Right lobe of liver (tissue), 6 donors: ENCODE measurements around the gene HINT2. TPM values are rescaled to one million over a fixed set of nuclear protein-coding genes. Genes with fewer than 3 reads are reported as not detected.

Experiments used
- ATAC-seq, 4 donors: fragments of 200-7000 bp; cut with Tn5 transposase; one replicate each; pipeline ENCODE4 v1.9.1; 2020; ENCODE audit warnings: mild to moderate bottlenecking in 4 of 4, moderate library complexity in 4 of 4
- DNase-seq, 3 donors: peaks; one replicate each; pipeline ENCODE4 v3.0.0-alpha.2; 2020
- H3K27ac ChIP-seq, 3 donors: fragments of 200-600 bp; one replicate each; pipeline ENCODE4 v1.8.0; 2022
- H3K27me3 ChIP-seq, 2 donors: fragments of 200-600 bp; one replicate each; pipeline ENCODE4 v1.8.0; 2022
- H3K36me3 ChIP-seq, 4 donors: fragments of 200-600 bp; sonication (generic) in 1 of 4; one replicate each; pipeline versions ENCODE4 v1.5.1 to v1.8.0; 2017 to 2022; ENCODE audit warnings: control low read depth in 1 of 4
- H3K4me1 ChIP-seq, 4 donors: fragments of 200-600 bp; sonication (generic) in 1 of 4; one replicate each; pipeline versions ENCODE4 v1.5.1 to v1.8.0; 2017 to 2022; ENCODE audit warnings: control low read depth in 1 of 4
- H3K4me3 ChIP-seq, 3 donors: fragments of 200-600 bp; one replicate each; pipeline ENCODE4 v1.8.0; 2022
- H3K9me3 ChIP-seq, 4 donors: fragments of 200-600 bp; sonication (generic) in 1 of 4; one replicate each; pipeline versions ENCODE4 v1.5.1 to v1.8.0; 2017 to 2022; ENCODE audit warnings: control low read depth in 1 of 4
- POLR2A ChIP-seq: fragments of 450-650 bp; IDR thresholded peaks from one replicate; pipeline ENCODE4 v1.6.1; 2017; ENCODE audit warnings: antibody characterized with exemption, mild to moderate bottlenecking
- WGBS: methylation state at CpG from one replicate; pipeline ENCODE4 v1.1.6; 2018; ENCODE audit warnings: low coverage, low lambda C conversion rate; ENCODE audit not compliant: insufficient coverage; ENCODE audit errors: missing lambda C conversion rate; 5-methylcytosine and 5-hydroxymethylcytosine counted together
- intact Hi-C, 2 donors: fragments of 100-400 bp; cut with DNase I; formaldehyde crosslinking; loops; one replicate each; pipeline versions ENCODE4 v1.11.2 to v1.14.1; 2022
- total RNA-seq, 6 experiments: library from RNA; depleted of rRNA in 2 of 6; stranded (reverse); fragments of >200 nt in 2 of 6; fragmentation: NEBNext Ultra II Directional in 3 of 6; extraction: Animal tissue kit (Norgen Biotek cat#: 25700) in 3 of 6; gene quantifications; one replicate each; pipeline versions ENCODE4 v1.1.0 to v1.2.4, GENCODE V29; 2016 to 2023
- TF ChIP-seq, protein P1 (sequence below), 4 donors: fragments of 200-600 bp in 3 of 4; fragments of 450-650 bp in 1 of 4; IDR thresholded peaks; one replicate each; pipeline versions ENCODE4 v1.5.1 to v1.8.0; 2016 to 2022; ENCODE audit warnings: antibody characterized with exemption in 4 of 4, mild to moderate bottlenecking in 2 of 4
- donor health status: DM: no; HTN: yes; CAD: no.
- donor health status: DM: no; HTN: no; CAD: no.
- donor health status: DM: no; HTN: no; CAD: no.
- donor health status: DM: no; HTN: yes; CAD: no.
- donor health status: DM: no; HTN: yes; CAD: no.

Gene HINT2
- total RNA-seq, 6 experiments from 2014 or later: 46.0 to 86.3 (median 67.1) TPM

- Histone ChIP-seq H3K27ac (no peak overlapping the region), H3K9me3 (no peaks in the 10 kb centered on the region), H3K36me3 (peaks cover 0 to 3% (median 0%) of the 10 kb centered on the region in 4 donors), H3K27me3 (no peaks in the 10 kb centered on the region), H3K4me3 (no peak overlapping the region), H3K4me1 (no peaks in the 10 kb centered on the region)
- ATAC-seq (no peak), DNase-seq (peak in 1 of 3 donors; percentile 52)
- intact Hi-C loops: no loop called here
- no peak for TF ChIP-seq POLR2A
- TF ChIP-seq, protein P1, sequence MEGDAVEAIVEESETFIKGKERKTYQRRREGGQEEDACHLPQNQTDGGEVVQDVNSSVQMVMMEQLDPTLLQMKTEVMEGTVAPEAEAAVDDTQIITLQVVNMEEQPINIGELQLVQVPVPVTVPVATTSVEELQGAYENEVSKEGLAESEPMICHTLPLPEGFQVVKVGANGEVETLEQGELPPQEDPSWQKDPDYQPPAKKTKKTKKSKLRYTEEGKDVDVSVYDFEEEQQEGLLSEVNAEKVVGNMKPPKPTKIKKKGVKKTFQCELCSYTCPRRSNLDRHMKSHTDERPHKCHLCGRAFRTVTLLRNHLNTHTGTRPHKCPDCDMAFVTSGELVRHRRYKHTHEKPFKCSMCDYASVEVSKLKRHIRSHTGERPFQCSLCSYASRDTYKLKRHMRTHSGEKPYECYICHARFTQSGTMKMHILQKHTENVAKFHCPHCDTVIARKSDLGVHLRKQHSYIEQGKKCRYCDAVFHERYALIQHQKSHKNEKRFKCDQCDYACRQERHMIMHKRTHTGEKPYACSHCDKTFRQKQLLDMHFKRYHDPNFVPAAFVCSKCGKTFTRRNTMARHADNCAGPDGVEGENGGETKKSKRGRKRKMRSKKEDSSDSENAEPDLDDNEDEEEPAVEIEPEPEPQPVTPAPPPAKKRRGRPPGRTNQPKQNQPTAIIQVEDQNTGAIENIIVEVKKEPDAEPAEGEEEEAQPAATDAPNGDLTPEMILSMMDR (IDR thresholded peaks at IDR 0.05): no peak
- 65% methylated on average over 13 of the region's 53 CpGs for WGBS
Observed at GRCh38 chr9:35845824-35846771, 31.3 kb upstream of the HINT2 start.

GRCh38 chr9:35844628-35845270, 29.9 kb upstream of the HINT2 start:
- Histone ChIP-seq H3K36me3 (peaks cover 0 to 3% (median 0%) of the 10 kb centered on the region in 4 donors), H3K27me3 (no peaks in the 10 kb centered on the region), H3K4me1 (no peaks in the 10 kb centered on the region), H3K9me3 (no peaks in the 10 kb centered on the region), H3K27ac (no peak overlapping the region), H3K4me3 (no peak overlapping the region)
- intact Hi-C loops: no loop called here
- TF ChIP-seq POLR2A: no peak
- TF ChIP-seq, protein P1 (IDR thresholded peaks at IDR 0.05): no peak
- ATAC-seq: peak; percentile 75 to 90 (median 82)
- WGBS: 52% methylated on average over 7 of the region's 7 CpGs
- no peak for DNase-seq

GRCh38 chr9:35842795-35843194, 28.0 kb upstream of the HINT2 start:
- peak in 1 of 4 donors; percentile 40 for ATAC-seq

DNA sequence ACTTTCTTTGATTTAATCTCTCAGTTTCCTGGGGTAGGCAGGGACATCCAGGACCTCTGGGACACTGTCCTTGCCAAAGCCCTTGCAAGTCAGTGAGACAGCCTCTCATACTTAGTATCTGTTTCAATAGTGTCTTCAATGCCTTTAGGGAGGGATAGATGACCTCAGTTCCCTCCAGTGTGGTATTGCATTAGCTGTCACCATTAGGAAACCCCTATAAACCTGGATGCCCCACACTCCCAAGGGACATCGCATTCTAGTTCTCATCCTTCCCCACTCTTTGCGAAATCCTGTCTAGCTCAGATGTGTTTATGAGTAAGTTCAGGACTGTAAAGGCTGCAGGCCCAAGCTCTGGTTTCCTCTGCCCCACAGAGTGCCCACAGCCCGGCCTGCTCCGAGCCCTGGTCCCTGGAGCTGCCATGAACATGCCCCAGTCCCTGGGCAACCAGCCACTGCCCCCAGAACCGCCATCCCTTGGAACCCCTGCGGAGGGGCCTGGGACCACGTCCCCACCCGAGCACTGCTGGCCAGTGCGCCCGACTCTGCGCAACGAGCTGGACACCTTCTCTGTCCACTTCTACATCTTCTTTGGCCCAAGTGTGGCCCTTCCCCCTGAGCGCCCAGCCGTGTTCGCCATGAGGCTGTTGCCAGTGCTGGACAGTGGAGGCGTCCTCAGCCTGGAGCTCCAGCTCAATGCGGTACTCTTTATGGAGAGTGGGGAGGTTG, 27.3 kb upstream of the HINT2 start:
- Histone ChIP-seq H3K27me3 (no peaks in the 10 kb centered on the region), H3K27ac (no peak overlapping the region), H3K4me3 (no peak overlapping the region), H3K9me3 (no peaks in the 10 kb centered on the region), H3K36me3 (peaks cover 0 to 3% (median 0%) of the 10 kb centered on the region in 4 donors), H3K4me1 (no peaks in the 10 kb centered on the region)
- intact Hi-C loops: no loop called here
- DNase-seq (peak in 1 of 3 donors; percentile 39), ATAC-seq (no peak)
- WGBS: 65% methylated on average over 4 of the region's 17 CpGs
- no peak for TF ChIP-seq POLR2A
- TF ChIP-seq, protein P1 (IDR thresholded peaks at IDR 0.05): no peak

More at GRCh38 chr9:35842795-35843194, 28.0 kb upstream of the HINT2 start:
- H3K27me3 ChIP-seq: no peaks in the 10 kb centered on the region
- no peaks in the 10 kb centered on the region for H3K9me3 ChIP-seq
- TF ChIP-seq, protein P1 (IDR thresholded peaks at IDR 0.05): no peak
- TF ChIP-seq POLR2A: no peak
- WGBS: 51% methylated on average over 2 of the region's 3 CpGs
- no peak for DNase-seq
- no peaks in the 10 kb centered on the region for H3K4me1 ChIP-seq
- no peak overlapping the region for H3K27ac ChIP-seq
- H3K36me3 ChIP-seq: peaks cover 0 to 3% (median 0%) of the 10 kb centered on the region in 4 donors
- intact Hi-C loops: no loop called here
- no peak overlapping the region for H3K4me3 ChIP-seq
